Astrocyte (in vitro differentiated cells and primary cell): ENCODE results near the gene NUAK1.

Experiments
- CTCF ChIP-seq: IDR thresholded peaks from 2 replicates; pipeline ENCODE4 v1.5.1; 2011; ENCODE audit warnings: low read depth, mild to moderate bottlenecking, inconsistent platforms, low read length, moderate library complexity; ENCODE audit not compliant: insufficient read depth
- EZH2 ChIP-seq: IDR thresholded peaks from 2 replicates; pipeline ENCODE4 v1.6.1; 2012; ENCODE audit warnings: mild to moderate bottlenecking, low read length, inconsistent platforms; ENCODE audit not compliant: insufficient read depth

- TF ChIP-seq CTCF = no peak
- no peak for TF ChIP-seq EZH2
These were observed 40.3 kb upstream of the NUAK1 start for GRCh38 chr12:106179086-106179485.
